GM23248 (cell line): ENCODE measurements around the gene TBC1D1.

Experiments used
- EZH2 ChIP-seq: fragments of 200-600 bp; sonication (generic); IDR thresholded peaks from 2 replicates; pipeline ENCODE4 v1.6.1; 2018; ENCODE audit warnings: antibody characterized with exemption, mild to moderate bottlenecking; ENCODE audit not compliant: insufficient read depth, poor library complexity, severe bottlenecking
- EZH2phosphoT487 ChIP-seq: fragments of 200-600 bp; sonication (generic); IDR thresholded peaks from 2 replicates; pipeline ENCODE4 v1.6.1; 2018; ENCODE audit warnings: antibody characterized with exemption, moderate library complexity, mild to moderate bottlenecking, low read depth; ENCODE audit not compliant: insufficient read depth

DNA sequence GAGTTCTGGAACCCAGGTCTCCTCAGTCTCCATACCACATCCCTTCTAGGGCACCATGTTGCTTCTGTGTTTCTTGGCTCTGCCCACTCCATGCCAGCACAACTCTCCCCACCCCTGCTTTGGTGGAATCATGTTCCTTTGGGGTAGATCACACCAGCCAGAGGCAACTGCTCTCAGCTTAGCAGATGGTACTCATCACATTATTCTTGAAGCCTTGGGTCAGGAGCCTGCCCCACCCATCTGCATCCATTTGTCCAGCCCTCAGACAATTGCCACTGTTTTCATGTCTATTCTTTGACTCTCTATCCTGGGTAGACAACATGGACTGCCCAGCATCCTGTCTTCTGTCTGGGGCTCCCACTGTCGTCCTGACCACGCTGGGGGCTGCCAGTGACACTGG is 216.9 kb downstream of the TBC1D1 start:
- no peak for TF ChIP-seq EZH2phosphoT487
- no peak for TF ChIP-seq EZH2
